Sigmoid colon (tissue), 4 donors: ENCODE measurements around the gene NUDT6.

Source experiments
- POLR2AphosphoS5 ChIP-seq, 4 donors: sonication (generic); formaldehyde crosslinking; IDR thresholded peaks; one replicate each; pipeline ENCODE4 v1.6.1; 2017; ENCODE audit warnings: antibody characterized with exemption in 4 of 4
- TF ChIP-seq, protein P1 (sequence below), 4 experiments: fragments of 450-650 bp in 3 of 4; fragments of 200-600 bp in 1 of 4; IDR thresholded peaks; one replicate each; pipeline ENCODE4 v1.5.1; 2016 to 2019; ENCODE audit warnings: antibody characterized with exemption in 4 of 4, mild to moderate bottlenecking in 3 of 4, moderate library complexity in 2 of 4

DNA sequence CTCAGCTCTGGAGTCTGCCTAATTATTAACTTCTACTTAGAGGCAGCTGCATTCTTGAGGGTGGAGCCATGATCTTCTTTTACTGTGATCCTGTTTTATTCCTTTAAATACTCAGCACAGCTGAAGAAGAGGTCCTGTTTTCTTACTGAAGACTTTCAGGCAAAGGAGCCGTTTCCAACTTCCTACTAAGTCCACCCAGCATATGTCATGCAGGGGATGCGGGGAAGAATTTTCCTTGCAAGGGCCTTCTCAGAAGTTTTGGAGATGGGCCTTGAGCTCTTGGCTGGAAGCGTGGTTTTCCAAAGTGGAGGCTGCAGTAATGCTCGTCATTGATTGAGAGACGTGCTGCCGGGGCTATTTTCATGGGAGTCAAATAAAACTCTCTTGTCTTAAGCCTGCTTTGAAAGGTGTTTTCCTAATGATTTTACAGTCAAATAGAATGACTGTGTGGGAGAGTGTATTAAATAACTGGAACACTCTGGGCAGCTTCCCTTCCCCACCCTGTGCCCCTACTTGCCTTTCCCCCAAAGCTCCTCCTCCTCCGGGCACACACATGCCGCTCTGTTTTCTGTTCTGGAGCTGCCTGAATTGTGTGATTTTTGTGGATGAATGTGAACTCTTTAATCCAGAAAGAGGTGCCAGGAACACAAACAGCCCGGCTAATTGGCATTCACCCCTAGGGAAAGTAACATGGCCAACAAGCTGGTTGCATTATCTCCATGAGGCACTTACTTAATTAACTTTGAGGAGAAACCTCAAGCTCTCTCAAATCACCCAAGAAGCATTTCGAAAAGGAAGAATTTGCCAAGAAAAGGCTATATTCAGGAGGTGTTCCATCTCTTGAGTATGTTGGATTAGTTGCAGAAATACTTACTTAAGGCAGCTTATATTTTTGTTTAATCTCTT lies 67.7 kb downstream of the NUDT6 start:
- TF ChIP-seq POLR2AphosphoS5 (IDR thresholded peaks at IDR 0.05), result peak in 1 of 4 donors; percentile 14
- TF ChIP-seq, protein P1, sequence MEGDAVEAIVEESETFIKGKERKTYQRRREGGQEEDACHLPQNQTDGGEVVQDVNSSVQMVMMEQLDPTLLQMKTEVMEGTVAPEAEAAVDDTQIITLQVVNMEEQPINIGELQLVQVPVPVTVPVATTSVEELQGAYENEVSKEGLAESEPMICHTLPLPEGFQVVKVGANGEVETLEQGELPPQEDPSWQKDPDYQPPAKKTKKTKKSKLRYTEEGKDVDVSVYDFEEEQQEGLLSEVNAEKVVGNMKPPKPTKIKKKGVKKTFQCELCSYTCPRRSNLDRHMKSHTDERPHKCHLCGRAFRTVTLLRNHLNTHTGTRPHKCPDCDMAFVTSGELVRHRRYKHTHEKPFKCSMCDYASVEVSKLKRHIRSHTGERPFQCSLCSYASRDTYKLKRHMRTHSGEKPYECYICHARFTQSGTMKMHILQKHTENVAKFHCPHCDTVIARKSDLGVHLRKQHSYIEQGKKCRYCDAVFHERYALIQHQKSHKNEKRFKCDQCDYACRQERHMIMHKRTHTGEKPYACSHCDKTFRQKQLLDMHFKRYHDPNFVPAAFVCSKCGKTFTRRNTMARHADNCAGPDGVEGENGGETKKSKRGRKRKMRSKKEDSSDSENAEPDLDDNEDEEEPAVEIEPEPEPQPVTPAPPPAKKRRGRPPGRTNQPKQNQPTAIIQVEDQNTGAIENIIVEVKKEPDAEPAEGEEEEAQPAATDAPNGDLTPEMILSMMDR (IDR thresholded peaks at IDR 0.05), result no peak
